C1 segment of cervical spinal cord (tissue), 14 donors: ENCODE results near the gene ADAMTS8.

Experiments used
- DNase-seq, 14 donors: peaks; one replicate each; lab custom pipeline; 2025; lab: John Stamatoyannopoulos, UW

ADAMTS8 gene

GRCh38 chr11:130421199-130421585, 7.2 kb downstream of the ADAMTS8 start:
- DNase-seq, result no peak

GRCh38 chr11:130420478-130421198, 7.8 kb downstream of the ADAMTS8 start:
- DNase-seq, result no peak

- no peak for DNase-seq
Measured at GRCh38 chr11:130418756-130419155, 9.7 kb downstream of the ADAMTS8 start.

GRCh38 chr11:130418210-130418609, 10.2 kb downstream of the ADAMTS8 start:
- peak in 9 of 14 donors; percentile 23 to 60 (median 28) for DNase-seq

GRCh38 chr11:130416906-130417305, 11.5 kb downstream of the ADAMTS8 start:
- no peak for DNase-seq

DNA sequence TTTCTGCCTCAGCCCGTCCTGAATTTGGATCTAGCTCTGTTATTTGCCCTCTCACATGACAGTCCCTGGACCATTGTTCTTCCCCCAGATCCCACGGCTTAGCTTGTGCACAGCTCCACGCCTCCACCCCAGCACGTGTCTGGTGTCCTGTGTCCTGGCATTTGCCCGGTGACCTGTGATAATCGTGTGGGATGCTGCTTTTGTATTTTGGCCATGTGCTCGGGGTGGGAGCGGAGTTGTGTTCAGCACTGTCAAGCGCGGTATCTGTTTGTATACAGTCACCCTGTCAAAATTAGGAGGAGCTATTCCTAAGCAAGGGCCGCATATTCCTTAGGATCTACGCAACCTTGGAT, 11.9 kb downstream of the ADAMTS8 start:
- no peak for DNase-seq

DNA sequence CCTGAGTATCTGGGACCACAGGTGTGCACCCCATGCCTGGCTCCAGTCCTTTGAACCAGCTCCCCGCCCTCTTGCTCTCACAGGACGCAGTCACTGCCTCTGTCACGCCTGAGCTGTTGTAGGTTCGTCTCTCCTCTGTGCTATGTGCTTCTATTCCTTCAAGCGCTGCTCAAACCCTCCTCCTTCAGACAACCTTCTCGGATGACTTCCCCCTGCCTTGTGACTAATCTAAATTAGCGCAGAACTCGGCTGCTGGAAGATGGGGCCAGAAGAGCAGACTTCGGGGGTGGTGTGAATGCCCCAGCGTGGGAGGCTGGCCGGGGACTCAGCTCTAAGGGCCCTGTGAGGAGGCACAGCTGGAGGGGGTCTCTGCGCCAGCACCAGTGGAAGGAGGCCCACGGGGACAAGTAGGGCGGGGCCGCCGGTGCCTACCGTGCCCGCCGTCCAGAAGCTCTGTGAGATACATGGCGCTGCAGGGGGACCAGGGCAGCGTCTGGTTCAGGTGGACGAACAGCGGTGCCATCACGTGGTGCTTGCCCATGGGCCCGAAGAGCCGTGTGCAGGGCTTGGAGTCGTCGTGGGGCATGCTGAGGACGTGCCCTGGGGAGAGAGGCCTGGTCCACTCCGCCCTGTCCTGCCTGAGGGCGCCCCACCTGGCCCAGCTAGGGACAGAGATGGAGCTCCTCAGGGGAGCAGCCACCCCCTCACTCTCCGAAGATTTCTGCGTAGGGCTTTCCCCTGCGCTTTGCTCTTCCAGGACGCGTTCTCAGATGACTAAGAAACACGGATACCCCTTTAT, 12.5 kb downstream of the ADAMTS8 start:
- DNase-seq, result no peak

- DNase-seq, result no peak
Measured at GRCh38 chr11:130414107-130415080, 14.0 kb downstream of the ADAMTS8 start.

DNA sequence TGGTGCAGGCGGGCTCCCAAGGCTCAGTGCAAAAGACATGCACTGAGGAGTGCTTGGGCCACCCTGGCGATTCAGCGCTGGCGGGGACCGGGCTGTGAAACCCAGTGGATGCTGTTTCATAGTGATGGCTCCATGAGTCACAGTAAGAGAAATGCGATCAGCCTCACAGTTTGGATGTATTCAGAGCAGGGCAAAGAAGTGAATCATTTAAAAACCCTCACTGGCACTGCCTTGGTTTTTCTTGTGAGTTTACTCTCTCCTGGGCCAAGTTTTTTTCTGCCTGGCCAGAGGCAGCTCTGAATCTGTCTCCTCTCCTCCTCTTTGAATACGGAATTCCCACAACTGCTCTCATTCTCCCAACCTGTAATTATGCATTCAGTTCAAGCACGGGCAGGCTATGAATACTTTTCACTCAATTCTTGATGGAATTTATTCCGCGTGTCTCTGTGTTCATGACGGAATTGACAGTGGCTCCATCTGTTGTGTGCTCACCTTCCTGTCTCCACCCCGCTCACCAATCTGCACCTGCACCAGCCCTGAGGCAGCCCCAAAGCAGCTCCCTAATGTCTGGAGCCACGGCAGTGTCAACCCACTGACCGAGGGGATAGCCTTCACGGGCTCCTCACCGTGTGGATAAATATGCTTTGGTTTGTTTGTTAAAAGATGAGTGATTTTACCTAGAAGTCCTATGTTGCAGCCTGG, 14.9 kb downstream of the ADAMTS8 start:
- DNase-seq, result peak in 1 of 14 donors; percentile 56

DNA sequence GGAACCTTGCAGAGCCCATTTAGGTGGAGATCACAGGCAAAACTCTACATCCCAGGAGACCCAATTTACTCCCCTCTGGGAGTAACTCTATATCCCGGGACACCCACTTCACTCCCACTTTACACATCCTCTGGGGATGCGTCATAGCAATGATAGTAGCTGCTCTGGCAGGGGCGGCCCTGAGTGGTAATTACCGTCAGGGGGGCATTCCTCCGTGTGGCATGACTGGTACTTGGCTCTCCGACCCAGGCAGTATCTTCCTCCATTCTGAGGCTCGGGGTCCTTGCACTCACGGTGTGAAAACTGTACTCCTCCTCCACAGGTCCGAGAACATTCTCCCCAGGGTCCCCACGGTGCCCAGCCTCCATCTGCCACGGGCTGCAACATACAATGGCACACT, 17.2 kb downstream of the ADAMTS8 start:
- no peak for DNase-seq

DNA sequence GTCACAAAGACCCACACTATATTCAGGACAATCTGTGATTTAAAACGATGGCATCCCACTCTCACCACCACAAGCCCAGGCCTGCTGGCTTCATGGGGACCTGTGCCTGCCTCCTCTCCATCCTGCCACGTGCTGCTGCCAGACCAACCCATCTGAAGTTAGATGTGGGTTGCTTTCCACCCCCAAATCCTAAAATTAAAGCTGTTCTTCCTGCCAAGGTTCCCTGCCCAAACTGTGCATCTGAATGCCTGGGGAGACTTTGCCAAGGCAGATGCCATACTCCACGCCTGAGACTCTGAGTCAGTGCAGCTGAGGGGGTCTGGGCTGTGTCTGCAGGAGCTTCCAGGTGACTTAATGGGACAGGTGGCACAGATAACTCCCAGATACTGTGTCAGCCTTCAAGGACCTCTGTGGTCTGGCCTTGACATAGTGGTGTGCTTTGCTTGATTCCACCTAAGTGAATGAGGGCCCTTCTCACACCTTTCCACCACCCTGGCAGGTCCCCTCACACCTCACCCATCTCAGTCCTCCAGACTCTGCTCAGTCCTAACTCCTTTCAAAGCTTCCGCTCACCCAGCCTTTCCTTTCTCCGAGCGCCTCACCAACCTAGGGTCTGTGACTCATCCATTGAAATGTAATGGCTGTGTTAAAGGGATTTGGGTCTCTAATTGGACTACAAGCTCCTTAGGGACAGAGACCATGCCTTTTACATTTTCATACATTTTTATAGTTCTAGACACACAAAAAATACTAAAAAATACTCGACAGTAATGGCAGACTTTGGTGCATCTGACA, 18.6 kb downstream of the ADAMTS8 start:
- no peak for DNase-seq

- DNase-seq, result no peak
Measured at GRCh38 chr11:130408901-130409300, 19.5 kb downstream of the ADAMTS8 start.

DNA sequence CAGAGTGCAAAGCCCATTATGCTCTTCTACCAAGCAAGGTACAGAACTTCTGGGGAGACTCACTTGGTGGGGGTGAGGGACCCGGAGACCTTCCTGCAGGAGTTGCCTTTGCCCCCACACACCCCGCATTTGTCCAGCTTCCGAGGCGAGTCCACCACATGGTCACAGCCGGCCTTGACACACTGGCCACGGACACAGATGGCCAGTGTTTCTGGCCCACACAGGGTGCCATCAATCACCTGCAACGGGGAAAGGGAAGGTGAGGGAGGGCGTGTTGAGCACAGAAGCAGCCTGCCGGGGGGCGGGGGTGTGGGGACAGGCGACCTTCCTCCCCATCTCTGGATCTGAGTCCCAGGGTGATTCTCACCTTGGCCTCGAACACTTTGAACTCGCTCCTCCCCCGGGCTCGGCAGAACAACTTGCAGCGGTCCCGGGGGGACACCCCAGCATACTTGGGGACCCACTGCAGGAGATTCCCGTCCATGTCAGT, 20.0 kb downstream of the ADAMTS8 start:
- no peak for DNase-seq

DNA sequence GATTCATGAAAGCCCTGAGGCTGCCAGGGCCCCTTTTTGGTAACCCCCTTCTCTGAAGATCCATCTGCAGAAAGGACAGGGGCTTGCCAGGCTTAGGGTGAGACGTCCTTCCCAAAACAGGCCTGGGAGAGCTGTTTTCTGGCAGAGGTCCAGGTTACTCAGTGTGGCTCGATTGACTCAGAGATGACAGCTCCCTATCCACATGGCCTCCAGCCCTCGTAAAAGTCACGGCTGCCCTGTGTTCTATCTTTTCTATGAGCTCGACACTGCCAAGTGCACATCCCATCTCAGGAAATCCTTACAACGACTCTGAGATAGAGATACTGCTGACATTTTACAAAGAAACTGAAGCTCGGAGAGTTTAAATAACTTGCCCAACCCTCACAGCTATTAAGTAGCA, 20.4 kb downstream of the ADAMTS8 start:
- DNase-seq, result no peak

- DNase-seq, result no peak
Measured at GRCh38 chr11:130405428-130405827, 23.0 kb downstream of the ADAMTS8 start.

- no peak for DNase-seq
Measured at GRCh38 chr11:130404727-130405126, 23.7 kb downstream of the ADAMTS8 start.

DNA sequence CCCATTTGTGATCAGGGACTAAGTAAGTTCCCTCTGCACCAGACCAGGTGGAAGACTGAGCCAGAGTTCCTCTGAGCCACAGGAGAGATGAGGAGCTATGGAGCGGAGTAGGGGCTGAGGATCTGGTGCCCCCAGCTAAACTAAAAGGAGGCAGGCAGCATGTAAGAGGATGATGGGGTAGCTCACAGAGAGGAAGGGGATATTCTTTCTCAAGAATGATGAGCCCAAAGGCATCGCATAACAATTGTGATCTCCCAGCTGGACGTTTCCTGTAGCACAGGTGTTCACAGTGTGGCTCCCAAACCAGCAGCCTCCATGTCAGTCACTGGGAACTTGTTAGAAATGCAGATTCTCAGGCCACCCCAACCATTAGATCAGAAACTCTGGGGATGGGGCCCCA, 24.4 kb downstream of the ADAMTS8 start:
- no peak for DNase-seq

GRCh38 chr11:130403271-130403804, 25.1 kb downstream of the ADAMTS8 start:
- DNase-seq, result peak in 6 of 14 donors; percentile 26 to 61 (median 36)

- no peak for DNase-seq
Measured at GRCh38 chr11:130402570-130402969, 25.8 kb downstream of the ADAMTS8 start.
